ENCODE measurements around the gene RPTOR.

RPTOR gene

GRCh38 chr17:80691784-80692183, 147.1 kb downstream of the RPTOR start:
- H3K23ac ChIP-seq (ENCODE audit: low read length): no peak overlapping the region
- no peaks in the 10 kb centered on the region for H3K27me3 ChIP-seq (ENCODE audit: insufficient read depth, low read length, poor library complexity)
- H3K36me3 ChIP-seq (ENCODE audit: control insufficient read depth, insufficient read depth, low read length): no peaks in the 10 kb centered on the region
- H2BK15ac ChIP-seq (replicated peaks; ENCODE audit: low read depth): no peak overlapping the region
- H3K9ac ChIP-seq (ENCODE audit: low read length): no peak overlapping the region
- no peak overlapping the region for H3K56ac ChIP-seq (ENCODE audit: low read length)
- H2BK5ac ChIP-seq (ENCODE audit: low read length): no peak overlapping the region
- no peak overlapping the region for H3K4ac ChIP-seq (ENCODE audit: low read depth, low read length)
- no peak for DNase-seq
- no peak overlapping the region for H2AK5ac ChIP-seq (ENCODE audit: low read length)
- peaks cover 31% of the 10 kb centered on the region for H3K79me1 ChIP-seq (ENCODE audit: low read length)
- no peak overlapping the region for H3K4me2 ChIP-seq (ENCODE audit: low read length)
- no peak overlapping the region for H4K5ac ChIP-seq (ENCODE audit: low read length)
- no peak overlapping the region for H4K8ac ChIP-seq (ENCODE audit: low read depth, low read length)
- no peak overlapping the region for H2BK120ac ChIP-seq (ENCODE audit: low read depth, low read length)
- peaks cover 12% of the 10 kb centered on the region for H3K79me2 ChIP-seq (ENCODE audit: control insufficient read depth, insufficient read depth, low read length)
- H3K4me3 ChIP-seq (ENCODE audit: low read length): no peak overlapping the region
- no peaks in the 10 kb centered on the region for H3K4me1 ChIP-seq (ENCODE audit: control insufficient read depth, low read depth, low read length)
- no peak overlapping the region for H3K18ac ChIP-seq (ENCODE audit: low read length)
- WGBS (ENCODE audit: extremely low coverage, insufficient coverage, low lambda C conversion rate): no CpG with 5 or more reads among the region's 10 CpGs
- no peak overlapping the region for H3K27ac ChIP-seq (ENCODE audit: low read depth, low read length)

- Histone ChIP-seq H3K4ac (ENCODE audit: low read depth, low read length) (no peak overlapping the region), H3K79me2 (ENCODE audit: control insufficient read depth, insufficient read depth, low read length) (peaks cover 14% of the 10 kb centered on the region), H3K4me3 (ENCODE audit: low read length) (no peak overlapping the region), H4K5ac (ENCODE audit: low read length) (no peak overlapping the region), H3K9ac (ENCODE audit: low read length) (no peak overlapping the region), H2BK120ac (ENCODE audit: low read depth, low read length) (no peak overlapping the region), H3K4me2 (ENCODE audit: low read length) (no peak overlapping the region), H3K18ac (ENCODE audit: low read length) (no peak overlapping the region), H3K79me1 (ENCODE audit: low read length) (peaks cover 37% of the 10 kb centered on the region), H3K36me3 (ENCODE audit: control insufficient read depth, insufficient read depth, low read length) (no peaks in the 10 kb centered on the region), H3K23ac (ENCODE audit: low read length) (no peak overlapping the region), H3K4me1 (ENCODE audit: control insufficient read depth, low read depth, low read length) (peaks cover 2% of the 10 kb centered on the region), H2AK5ac (ENCODE audit: low read length) (no peak overlapping the region), H4K8ac (ENCODE audit: low read depth, low read length) (no peak overlapping the region), H3K56ac (ENCODE audit: low read length) (no peak overlapping the region), H2BK15ac (replicated peaks; ENCODE audit: low read depth) (no peak overlapping the region), H3K27me3 (ENCODE audit: insufficient read depth, low read length, poor library complexity) (no peaks in the 10 kb centered on the region), H2BK5ac (ENCODE audit: low read length) (no peak overlapping the region), H3K27ac (ENCODE audit: low read depth, low read length) (no peak overlapping the region)
- no CpG with 5 or more reads among the region's 13 CpGs for WGBS (ENCODE audit: extremely low coverage, insufficient coverage, low lambda C conversion rate)
- DNase-seq: no peak
Observed at GRCh38 chr17:80692931-80693467, 148.4 kb downstream of the RPTOR start.

GRCh38 chr17:80693511-80693910, 148.9 kb downstream of the RPTOR start:
- Histone ChIP-seq H3K79me1 (ENCODE audit: low read length) (peaks cover 37% of the 10 kb centered on the region), H4K8ac (ENCODE audit: low read depth, low read length) (no peak overlapping the region), H2AK5ac (ENCODE audit: low read length) (no peak overlapping the region), H2BK5ac (ENCODE audit: low read length) (no peak overlapping the region), H3K9ac (ENCODE audit: low read length) (no peak overlapping the region), H3K79me2 (ENCODE audit: control insufficient read depth, insufficient read depth, low read length) (peaks cover 14% of the 10 kb centered on the region), H2BK15ac (replicated peaks; ENCODE audit: low read depth) (no peak overlapping the region), H3K56ac (ENCODE audit: low read length) (peak overlapping the region; percentile 22), H3K4me3 (ENCODE audit: low read length) (no peak overlapping the region), H3K27ac (ENCODE audit: low read depth, low read length) (no peak overlapping the region), H3K18ac (ENCODE audit: low read length) (no peak overlapping the region), H3K27me3 (ENCODE audit: insufficient read depth, low read length, poor library complexity) (no peaks in the 10 kb centered on the region), H3K23ac (ENCODE audit: low read length) (peak overlapping the region; percentile 67), H3K4me1 (ENCODE audit: control insufficient read depth, low read depth, low read length) (peaks cover 5% of the 10 kb centered on the region), H3K36me3 (ENCODE audit: control insufficient read depth, insufficient read depth, low read length) (no peaks in the 10 kb centered on the region), H4K5ac (ENCODE audit: low read length) (no peak overlapping the region), H3K4me2 (ENCODE audit: low read length) (no peak overlapping the region), H3K4ac (ENCODE audit: low read depth, low read length) (no peak overlapping the region), H2BK120ac (ENCODE audit: low read depth, low read length) (no peak overlapping the region)
- WGBS (ENCODE audit: extremely low coverage, insufficient coverage, low lambda C conversion rate): no CpG with 5 or more reads among the region's 12 CpGs
- DNase-seq: no peak

GRCh38 chr17:80694085-80694991, 149.7 kb downstream of the RPTOR start:
- Histone ChIP-seq H3K36me3 (ENCODE audit: control insufficient read depth, insufficient read depth, low read length) (no peaks in the 10 kb centered on the region), H3K56ac (ENCODE audit: low read length) (peak overlapping the region; percentile 59), H3K27me3 (ENCODE audit: insufficient read depth, low read length, poor library complexity) (no peaks in the 10 kb centered on the region), H3K4me1 (ENCODE audit: control insufficient read depth, low read depth, low read length) (peaks cover 5% of the 10 kb centered on the region), H3K79me2 (ENCODE audit: control insufficient read depth, insufficient read depth, low read length) (peaks cover 14% of the 10 kb centered on the region), H3K23ac (ENCODE audit: low read length) (peak overlapping the region; percentile 90), H2BK15ac (replicated peaks; ENCODE audit: low read depth) (no peak overlapping the region), H2AK5ac (ENCODE audit: low read length) (no peak overlapping the region), H2BK5ac (ENCODE audit: low read length) (no peak overlapping the region), H3K79me1 (ENCODE audit: low read length) (peaks cover 33% of the 10 kb centered on the region), H2BK120ac (ENCODE audit: low read depth, low read length) (no peak overlapping the region), H4K8ac (ENCODE audit: low read depth, low read length) (no peak overlapping the region), H3K18ac (ENCODE audit: low read length) (peak overlapping the region; percentile 15), H4K5ac (ENCODE audit: low read length) (no peak overlapping the region), H3K4me2 (ENCODE audit: low read length) (no peak overlapping the region), H3K9ac (ENCODE audit: low read length) (no peak overlapping the region), H3K4me3 (ENCODE audit: low read length) (no peak overlapping the region), H3K4ac (ENCODE audit: low read depth, low read length) (no peak overlapping the region), H3K27ac (ENCODE audit: low read depth, low read length) (no peak overlapping the region)
- DNase-seq: no peak
- no CpG with 5 or more reads among the region's 28 CpGs for whole genome bisulfite sequencing (ENCODE audit: extremely low coverage, insufficient coverage, low lambda C conversion rate)

GRCh38 chr17:80694992-80695912, 150.6 kb downstream of the RPTOR start:
- H3K4me1 ChIP-seq (ENCODE audit: control insufficient read depth, low read depth, low read length): peaks cover 5% of the 10 kb centered on the region
- H3K18ac ChIP-seq (ENCODE audit: low read length): no peak overlapping the region
- no peak overlapping the region for H3K56ac ChIP-seq (ENCODE audit: low read length)
- WGBS (ENCODE audit: extremely low coverage, insufficient coverage, low lambda C conversion rate): no CpG with 5 or more reads among the region's 28 CpGs
- no peaks in the 10 kb centered on the region for H3K27me3 ChIP-seq (ENCODE audit: insufficient read depth, low read length, poor library complexity)
- H3K27ac ChIP-seq (ENCODE audit: low read depth, low read length): no peak overlapping the region
- H3K4ac ChIP-seq (ENCODE audit: low read depth, low read length): no peak overlapping the region
- H2BK120ac ChIP-seq (ENCODE audit: low read depth, low read length): no peak overlapping the region
- H4K8ac ChIP-seq (ENCODE audit: low read depth, low read length): no peak overlapping the region
- H3K36me3 ChIP-seq (ENCODE audit: control insufficient read depth, insufficient read depth, low read length): no peaks in the 10 kb centered on the region
- no peak overlapping the region for H2BK15ac ChIP-seq (replicated peaks; ENCODE audit: low read depth)
- H2BK5ac ChIP-seq (ENCODE audit: low read length): no peak overlapping the region
- no peak overlapping the region for H4K5ac ChIP-seq (ENCODE audit: low read length)
- H3K79me1 ChIP-seq (ENCODE audit: low read length): peaks cover 35% of the 10 kb centered on the region
- no peak overlapping the region for H3K4me3 ChIP-seq (ENCODE audit: low read length)
- no peak overlapping the region for H3K4me2 ChIP-seq (ENCODE audit: low read length)
- H3K23ac ChIP-seq (ENCODE audit: low read length): peak overlapping the region; percentile 85
- H3K79me2 ChIP-seq (ENCODE audit: control insufficient read depth, insufficient read depth, low read length): peaks cover 18% of the 10 kb centered on the region
- H2AK5ac ChIP-seq (ENCODE audit: low read length): no peak overlapping the region
- DNase-seq: no peak
- H3K9ac ChIP-seq (ENCODE audit: low read length): no peak overlapping the region

Data from mesendoderm (in vitro differentiated cells).